ENCODE measurements around the gene SERPINB6. TPM values are rescaled to one million over a fixed set of nuclear protein-coding genes. Genes with fewer than 3 reads are reported as not detected.

SERPINB6 gene
- total and polyA plus RNA-seq, 4 donors = 24.0 to 32.4 (median 31.8) TPM

- Histone ChIP-seq H3K4me1 (ENCODE audit: control insufficient read depth in 4 of 4, insufficient read depth in 4 of 4, low read length in 3 of 4) (peaks cover 5 to 16% (median 10%) of the 10 kb centered on the region in 4 donors), H3K27ac (ENCODE audit: low read depth in 1 of 2, low read length in 2 of 2) (no peak overlapping the region), H3K36me3 (ENCODE audit: control insufficient read depth in 4 of 4, insufficient read depth in 3 of 4, low read depth in 1 of 4, low read length in 3 of 4) (peaks cover 0 to 3% (median under 1%) of the 10 kb centered on the region in 4 donors), H3K27me3 (ENCODE audit: control insufficient read depth in 4 of 4, insufficient read depth in 4 of 4, low read length in 3 of 4) (no peaks in the 10 kb centered on the region), H3K9me3 (ENCODE audit: control insufficient read depth in 4 of 4, low read length in 3 of 4) (no peaks in the 10 kb centered on the region), H3K4me3 (ENCODE audit: low read depth in 1 of 3, low read length in 3 of 3) (no peak overlapping the region), H3K9ac (ENCODE audit: low read depth in 1 of 2, low read length in 2 of 2) (no peak overlapping the region)
- TF ChIP-seq, protein P1, sequence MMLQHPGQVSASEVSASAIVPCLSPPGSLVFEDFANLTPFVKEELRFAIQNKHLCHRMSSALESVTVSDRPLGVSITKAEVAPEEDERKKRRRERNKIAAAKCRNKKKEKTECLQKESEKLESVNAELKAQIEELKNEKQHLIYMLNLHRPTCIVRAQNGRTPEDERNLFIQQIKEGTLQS (IDR thresholded peaks at IDR 0.05) = no peak
- TF ChIP-seq FOXA1 (IDR thresholded peaks at IDR 0.05) = no peak
- no peak for TF ChIP-seq RAD21 (IDR thresholded peaks at IDR 0.05)
- no peak for TF ChIP-seq GABPA (IDR thresholded peaks at IDR 0.05 in 1 of 2, conservative IDR thresholded peaks at IDR 0.05 in 1 of 2)
- TF ChIP-seq EGR1 (IDR thresholded peaks at IDR 0.05; ENCODE audit: low read depth in 2 of 2) = no peak
- no peak for TF ChIP-seq SP1 (IDR thresholded peaks at IDR 0.05)
- no peak for TF ChIP-seq HNF4A (conservative IDR thresholded peaks at IDR 0.05)
- no peak for TF ChIP-seq YY1 (IDR thresholded peaks at IDR 0.05)
- DNase-seq (ENCODE audit: low spot score) = no peak
- WGBS = 48% methylated on average over 4 of the region's 4 CpGs
These were observed 10.4 kb downstream of the SERPINB6 start for GRCh38 chr6:2960935-2961334.

DNA sequence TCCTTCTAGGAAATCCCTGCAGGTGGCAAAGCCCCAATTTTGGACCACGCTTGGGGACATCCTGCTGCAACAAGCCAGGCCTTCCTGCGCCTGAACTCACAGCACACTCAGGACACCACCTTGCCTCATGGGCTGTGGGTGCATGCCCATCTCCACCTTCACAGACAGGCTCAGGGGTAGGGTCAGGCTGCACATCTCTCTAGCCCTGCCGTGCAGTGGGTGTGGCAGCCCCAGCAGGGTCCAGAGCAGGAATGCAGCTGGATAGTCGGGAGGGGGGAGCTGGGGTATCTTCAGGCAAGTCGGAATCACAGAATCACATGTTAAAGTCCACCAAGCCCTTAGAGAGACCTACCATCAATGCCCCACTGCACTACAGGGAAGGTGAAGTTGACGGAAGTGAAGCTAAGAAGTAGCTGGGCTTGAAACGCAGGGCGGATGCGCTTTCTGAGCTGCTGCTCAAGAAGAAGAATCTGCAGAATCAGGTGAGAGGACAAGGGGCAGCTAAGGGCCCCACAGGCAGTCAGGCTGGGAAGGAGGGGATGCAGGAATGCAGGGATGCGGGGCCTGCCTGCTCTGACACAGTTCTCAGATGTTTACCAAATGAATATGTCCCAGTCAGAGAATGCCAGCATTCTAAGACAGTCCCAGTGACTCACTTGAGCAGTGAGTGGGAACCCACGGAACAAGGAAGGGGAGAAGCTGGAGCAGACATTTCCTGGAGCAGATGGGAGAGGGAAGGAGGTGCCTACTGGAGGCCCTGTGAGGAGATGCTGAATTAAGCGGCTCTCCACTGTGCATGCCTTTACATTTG, 11.3 kb downstream of the SERPINB6 start:
- H3K27me3 ChIP-seq (ENCODE audit: control insufficient read depth in 4 of 4, insufficient read depth in 4 of 4, low read length in 3 of 4) = no peaks in the 10 kb centered on the region
- peaks cover 0 to 3% (median under 1%) of the 10 kb centered on the region in 4 donors for H3K36me3 ChIP-seq (ENCODE audit: control insufficient read depth in 4 of 4, insufficient read depth in 3 of 4, low read depth in 1 of 4, low read length in 3 of 4)
- no peak overlapping the region for H3K9ac ChIP-seq (ENCODE audit: low read depth in 1 of 2, low read length in 2 of 2)
- DNase-seq (ENCODE audit: low spot score) = no peak
- peaks cover 5 to 16% (median 10%) of the 10 kb centered on the region in 4 donors for H3K4me1 ChIP-seq (ENCODE audit: control insufficient read depth in 4 of 4, insufficient read depth in 4 of 4, low read length in 3 of 4)
- TF ChIP-seq HNF4A (conservative IDR thresholded peaks at IDR 0.05) (no peak), RXRA (IDR thresholded peaks at IDR 0.05) (no peak), FOXA1 (IDR thresholded peaks at IDR 0.05) (no peak), EGR1 (IDR thresholded peaks at IDR 0.05; ENCODE audit: low read depth in 2 of 2) (no peak), NR2F2 (IDR thresholded peaks at IDR 0.05) (no peak), CTCF (IDR thresholded peaks at IDR 0.05; ENCODE audit: low read depth, low read length, missing input control) (no peak), RAD21 (IDR thresholded peaks at IDR 0.05) (no peak), FOXA2 (IDR thresholded peaks at IDR 0.05) (no peak), HNF4G (IDR thresholded peaks at IDR 0.05) (no peak), JUND (IDR thresholded peaks at IDR 0.05) (no peak)
- TF ChIP-seq, protein P2, sequence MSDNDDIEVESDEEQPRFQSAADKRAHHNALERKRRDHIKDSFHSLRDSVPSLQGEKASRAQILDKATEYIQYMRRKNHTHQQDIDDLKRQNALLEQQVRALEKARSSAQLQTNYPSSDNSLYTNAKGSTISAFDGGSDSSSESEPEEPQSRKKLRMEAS (IDR thresholded peaks at IDR 0.05) = no peak
- TF ChIP-seq, protein P3, sequence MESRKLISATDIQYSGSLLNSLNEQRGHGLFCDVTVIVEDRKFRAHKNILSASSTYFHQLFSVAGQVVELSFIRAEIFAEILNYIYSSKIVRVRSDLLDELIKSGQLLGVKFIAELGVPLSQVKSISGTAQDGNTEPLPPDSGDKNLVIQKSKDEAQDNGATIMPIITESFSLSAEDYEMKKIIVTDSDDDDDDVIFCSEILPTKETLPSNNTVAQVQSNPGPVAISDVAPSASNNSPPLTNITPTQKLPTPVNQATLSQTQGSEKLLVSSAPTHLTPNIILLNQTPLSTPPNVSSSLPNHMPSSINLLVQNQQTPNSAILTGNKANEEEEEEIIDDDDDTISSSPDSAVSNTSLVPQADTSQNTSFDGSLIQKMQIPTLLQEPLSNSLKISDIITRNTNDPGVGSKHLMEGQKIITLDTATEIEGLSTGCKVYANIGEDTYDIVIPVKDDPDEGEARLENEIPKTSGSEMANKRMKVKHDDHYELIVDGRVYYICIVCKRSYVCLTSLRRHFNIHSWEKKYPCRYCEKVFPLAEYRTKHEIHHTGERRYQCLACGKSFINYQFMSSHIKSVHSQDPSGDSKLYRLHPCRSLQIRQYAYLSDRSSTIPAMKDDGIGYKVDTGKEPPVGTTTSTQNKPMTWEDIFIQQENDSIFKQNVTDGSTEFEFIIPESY (IDR thresholded peaks at IDR 0.05) = no peak
- TF ChIP-seq, protein P1 (IDR thresholded peaks at IDR 0.05) = no peak
- no peak overlapping the region for H3K27ac ChIP-seq (ENCODE audit: low read depth in 1 of 2, low read length in 2 of 2)
- no peaks in the 10 kb centered on the region for H3K9me3 ChIP-seq (ENCODE audit: control insufficient read depth in 4 of 4, low read length in 3 of 4)
- WGBS = 86% methylated on average over 12 of the region's 12 CpGs
- H3K4me3 ChIP-seq (ENCODE audit: low read depth in 1 of 3, low read length in 3 of 3) = no peak overlapping the region
